ENCODE data around the gene MACROD2.

DNA sequence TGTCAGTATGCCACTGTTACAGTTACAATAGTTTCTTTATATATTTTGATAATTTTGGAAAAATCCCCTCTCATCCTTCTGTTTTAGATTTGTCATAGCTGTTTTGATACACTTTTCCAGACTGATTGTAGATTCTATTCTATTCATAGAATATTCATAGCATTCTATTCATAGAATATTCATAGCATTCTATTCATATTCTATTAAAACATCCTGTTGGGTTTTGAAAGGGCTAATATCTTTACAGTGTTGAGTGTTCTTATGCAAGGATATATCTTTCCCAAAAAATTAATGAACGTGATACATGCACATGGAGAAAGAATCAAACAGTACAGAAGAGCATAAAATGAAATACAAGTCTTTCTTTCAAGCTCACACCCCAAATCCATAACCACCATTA is 38.0 kb downstream of the MACROD2 start:
- no peak for TF ChIP-seq POLR2A (IDR thresholded peaks at IDR 0.05; ENCODE audit: low read depth, low read length)
- no peak for TF ChIP-seq POLR2AphosphoS5 (IDR thresholded peaks at IDR 0.05; ENCODE audit: low read depth, low read length)
- no peak for TF ChIP-seq TAF1 (IDR thresholded peaks at IDR 0.05; ENCODE audit: low read depth, low read length)
- no peak for TF ChIP-seq SPI1 (IDR thresholded peaks at IDR 0.05; ENCODE audit: low read depth, low read length)
- no peak for TF ChIP-seq POU2F2 (IDR thresholded peaks at IDR 0.05; ENCODE audit: low read depth, low read length)
- no peak for TF ChIP-seq PAX5 (IDR thresholded peaks at IDR 0.05; ENCODE audit: insufficient read depth, low read length, severe bottlenecking)
